A549 (cell line): ENCODE measurements around the gene PAGR1. TPM values are rescaled to one million over a fixed set of nuclear protein-coding genes. Genes with fewer than 3 reads are reported as not detected.

Experiments
- ATAC-seq, 2 experiments: fragments of 200-7000 bp in 1 of 2; fragments of >200 bp in 1 of 2; cut with Nextera tagmentation in 1 of 2; cut with Tn5 transposase in 1 of 2; 3 replicates each; pipeline versions ENCODE4 v1.8.0 to v1.9.1; 2018 to 2020; ENCODE audit warnings: mild to moderate bottlenecking in 1 of 2, moderate library complexity in 1 of 2
- CTCF ChIA-PET: fragments of 300-600 bp; sonication (Branson Sonifier 250); formaldehyde crosslinking; extraction: SDS; loops from one replicate; lab custom pipeline; 2021; ENCODE audit warnings: antibody characterized with exemption, inconsistent platforms; lab: Yijun Ruan, JAX
- POLR2A ChIA-PET: fragments of 350-600 bp; formaldehyde crosslinking; extraction: SDS; loops from one replicate; lab custom pipeline; 2021; ENCODE audit warnings: antibody characterized with exemption, inconsistent platforms; lab: Yijun Ruan, JAX
- DNase-seq, 2 experiments: peaks; one replicate each; pipeline versions ENCODE4 v3.0.0 to v3.0.0-alpha.2; 2011 to 2016; ENCODE audit warnings: low read depth in 1 of 2, low spot score in 1 of 2
- FAIRE-seq: peaks from 2 replicates; lab custom pipeline; 2011; peaks lifted over from hg19 to GRCh38; lab: Jason Lieb, UNC
- H3K27ac ChIP-seq, 2 experiments: fragments of >200 bp; sonication (Bioruptor Twin); formaldehyde crosslinking; 3 replicates each; pipeline ENCODE4 v1.5.1; 2016 to 2017
- H3K4me1 ChIP-seq: fragments of >200 bp; sonication (Bioruptor Twin); formaldehyde crosslinking; 3 replicates; pipeline ENCODE4 v1.6.1; 2016
- H3K4me2 ChIP-seq: fragments of >200 bp; sonication (Bioruptor Twin); formaldehyde crosslinking; 3 replicates; pipeline ENCODE4 v1.6.1; 2016
- H3K4me3 ChIP-seq: fragments of >200 bp; sonication (Bioruptor Twin); formaldehyde crosslinking; 3 replicates; pipeline ENCODE4 v1.5.1; 2016
- H3K9me3 ChIP-seq: fragments of >200 bp; sonication (Bioruptor Twin); formaldehyde crosslinking; 3 replicates; pipeline ENCODE4 v1.6.1; 2016
- BCL3 ChIP-seq: fragments of >200 bp; sonication (Bioruptor Twin); formaldehyde crosslinking; IDR thresholded peaks from 3 replicates; pipeline ENCODE4 v1.6.1; 2016
- BHLHE40 ChIP-seq: IDR thresholded peaks from 2 replicates; pipeline ENCODE4 v1.6.1; 2012; ENCODE audit warnings: low read depth, low read length, inconsistent platforms
- CBX2 ChIP-seq: fragments of 200-600 bp; sonication (generic); IDR thresholded peaks from 2 replicates; pipeline ENCODE4 v1.6.1; 2016; ENCODE audit warnings: low read depth, mild to moderate bottlenecking, borderline replicate concordance
- CHD2 ChIP-seq: fragments of 150-350 bp; IDR thresholded peaks from 2 replicates; pipeline ENCODE4 v1.6.1; 2014; ENCODE audit warnings: low read length; ENCODE audit not compliant: partially characterized antibody
- E2F6 ChIP-seq: IDR thresholded peaks from 2 replicates; pipeline ENCODE4 v1.6.1; 2012; ENCODE audit warnings: low read depth, borderline replicate concordance
- EHF ChIP-seq: fragments of 250-450 bp; sonication (Bioruptor Pico); IDR thresholded peaks from 2 replicates; pipeline ENCODE4 v1.5.0; 2020; ENCODE audit warnings: mild to moderate bottlenecking
- EHMT2 ChIP-seq: fragments of 200-600 bp; sonication (generic); IDR thresholded peaks from 2 replicates; pipeline ENCODE4 v1.6.1; 2016; ENCODE audit warnings: antibody characterized with exemption, low read depth, mild to moderate bottlenecking, moderate library complexity
- EP300 ChIP-seq, 2 experiments: fragments of >200 bp; sonication (Bioruptor Twin); formaldehyde crosslinking; IDR thresholded peaks; 2 replicates in 1 of 2; 3 replicates in 1 of 2; pipeline ENCODE4 v1.6.1; 2016 to 2017
- GATA3 ChIP-seq: IDR thresholded peaks from 2 replicates; pipeline ENCODE4 v1.6.1; 2012; ENCODE audit warnings: borderline replicate concordance
- JUN ChIP-seq, 2 experiments: fragments of >200 bp; sonication (Bioruptor Twin); formaldehyde crosslinking; IDR thresholded peaks; 2 replicates in 1 of 2; 3 replicates in 1 of 2; pipeline ENCODE4 v1.6.1; 2016 to 2017
- KDM1A ChIP-seq: fragments of 200-600 bp; sonication (generic); IDR thresholded peaks from 2 replicates; pipeline ENCODE4 v1.6.1; 2016; ENCODE audit warnings: low read depth, mild to moderate bottlenecking
- MAX ChIP-seq: IDR thresholded peaks from 2 replicates; pipeline ENCODE4 v1.6.1; 2012
- MAZ ChIP-seq: fragments of 150-350 bp; IDR thresholded peaks from 2 replicates; pipeline ENCODE4 v1.6.1; 2014; ENCODE audit warnings: antibody characterized with exemption, low read depth, low read length, borderline replicate concordance
- MYC ChIP-seq: IDR thresholded peaks from 2 replicates; pipeline ENCODE4 v1.6.1; 2012; ENCODE audit warnings: mild to moderate bottlenecking, inconsistent platforms, low read length, improper control_type of control experiment, borderline replicate concordance
- NR3C1 ChIP-seq: fragments of >200 bp; sonication (Bioruptor Twin); formaldehyde crosslinking; IDR thresholded peaks from 3 replicates; pipeline ENCODE4 v1.6.1; 2017
- PBX3 ChIP-seq: IDR thresholded peaks from 2 replicates; pipeline ENCODE4 v1.6.1; 2012
- POLR2A ChIP-seq: IDR thresholded peaks from 2 replicates; pipeline ENCODE4 v1.6.1; 2012; ENCODE audit warnings: mild to moderate bottlenecking, low read length
- RAD21 ChIP-seq, 2 experiments: fragments of >200 bp in 1 of 2; sonication (Bioruptor Twin) in 1 of 2; formaldehyde crosslinking in 1 of 2; IDR thresholded peaks in 1 of 2; conservative IDR thresholded peaks in 1 of 2; 2 replicates in 1 of 2; 3 replicates in 1 of 2; pipeline ENCODE4 v1.6.1; 2012 to 2018; ENCODE audit warnings: inconsistent platforms in 1 of 2
- RCOR1 ChIP-seq: fragments of 150-350 bp; IDR thresholded peaks from 2 replicates; pipeline ENCODE4 v1.6.1; 2014; ENCODE audit warnings: antibody characterized with exemption, low read length, low read depth
- REST ChIP-seq: fragments of 200-600 bp; sonication (generic); IDR thresholded peaks from 2 replicates; pipeline ENCODE4 v1.6.1; 2016; ENCODE audit warnings: antibody characterized with exemption, mild to moderate bottlenecking, moderate library complexity
- RFX5 ChIP-seq: fragments of 450-650 bp; IDR thresholded peaks from 2 replicates; pipeline ENCODE4 v1.7.1; 2014; ENCODE audit warnings: antibody characterized with exemption, mild to moderate bottlenecking, moderate library complexity
- SMC3 ChIP-seq: fragments of >200 bp; sonication (Bioruptor Twin); formaldehyde crosslinking; IDR thresholded peaks from 3 replicates; pipeline ENCODE4 v1.6.1; 2018; ENCODE audit warnings: inconsistent platforms
- TFCP2L1 ChIP-seq: fragments of 250-450 bp; sonication (Bioruptor Pico); IDR thresholded peaks from 2 replicates; pipeline ENCODE4 v1.5.0; 2021; ENCODE audit warnings: mild to moderate bottlenecking
- ZC3H11A ChIP-seq: fragments of 450-650 bp; IDR thresholded peaks from 2 replicates; pipeline ENCODE4 v1.6.1; 2014; ENCODE audit warnings: antibody characterized with exemption, mild to moderate bottlenecking
- ZFP36 ChIP-seq: fragments of 450-650 bp; IDR thresholded peaks from 2 replicates; pipeline ENCODE4 v1.6.1; 2014; ENCODE audit warnings: borderline replicate concordance; ENCODE audit not compliant: partially characterized antibody
- ZSCAN20 ChIP-seq: fragments of 250-450 bp; sonication (Bioruptor Pico); IDR thresholded peaks from 2 replicates; pipeline ENCODE4 v1.8.0; 2022; ENCODE audit warnings: mild to moderate bottlenecking, moderate library complexity
- WGBS: methylation state at CpG from one replicate; pipeline ENCODE4 v1.1.6; 2017; ENCODE audit errors: missing lambda C conversion rate; 5-methylcytosine and 5-hydroxymethylcytosine counted together
- polyA plus RNA-seq, 4 experiments: library from polyadenylated mRNA; depleted of rRNA in 3 of 4; stranded (reverse); fragments of >200 nt; fragmentation: RNase III in 1 of 4; extraction: RNeasy Plus Mini Kit Qiagen cat#74134 plus additional on column Dnase treatment in 1 of 4; gene quantifications; 2 replicates in 3 of 4; 3 replicates in 1 of 4; pipeline ENCODE4 v1.2.3, GENCODE V29; 2011 to 2017

Gene PAGR1
- polyA plus RNA-seq, 2 of the 4 experiments (the other 2 are of a cell fraction) = 26.7 to 44.5 TPM

- under 1% methylated on average over 27 of the region's 31 CpGs for WGBS
- Histone ChIP-seq H3K9me3 (no peaks in the 10 kb centered on the region), H3K4me2 (peak overlapping the region; percentile 94), H3K4me1 (peaks cover 47% of the 10 kb centered on the region), H3K4me3 (peak overlapping the region; percentile 43), H3K27ac (peak overlapping the region; percentile 56 to 98)
- CTCF ChIA-PET = interaction anchor here (0.6 to 24.4 kb wide), 4 partner anchors 9 to 210 kb away, joined by 3 to 568 read pairs (median 4); partner anchors contain the start of gene MVP
- ATAC-seq (peak; percentile 52 to 84), FAIRE-seq (peak; percentile 56), DNase-seq (peak; percentile 93 to 97)
- POLR2A ChIA-PET = interaction anchor here (0.5 to 0.9 kb wide), 3 partner anchors 107 to 346 kb away, joined by 3 to 4 read pairs (median 3); partner anchors contain the start of gene TAOK2
- TF ChIP-seq ZFP36 (no peak), MAZ (peak; percentile 72; the same call in 1 of the 2 replicates), NR3C1 (no peak), TFCP2L1 (peak; percentile 77; the same call in 1 of the 2 replicates), E2F6 (0 out of 2 replicates have a peak, but pooled peaks have one; percentile 5), REST (no peak), CBX2 (no peak), SMC3 (no peak), BHLHE40 (no peak), GATA3 (no peak), RAD21 (conservative IDR thresholded peaks at IDR 0.05 in 1 of 2, IDR thresholded peaks at IDR 0.05 in 1 of 2) (no peak), CHD2 (no peak), ZSCAN20 (no peak), PBX3 (peak; percentile 89), ZC3H11A (no peak), MAX (peak; percentile 68), BCL3 (peak; percentile 75; the same call in 1 of the 3 replicates), EP300 (IDR thresholded peaks at IDR 0.05) (0 out of 5 replicates have a peak, but pooled peaks of 1 of the 2 experiments have one; percentile 18), KDM1A (no peak), EHMT2 (no peak), EHF (CRISPR knock-in tag) (no peak), RFX5 (no peak), JUN (IDR thresholded peaks at IDR 0.05) (peak; percentile 86 to 88), RCOR1 (no peak), MYC (no peak), POLR2A (peak; percentile 38)
These were observed 4.6 kb upstream of the PAGR1 start for GRCh38 chr16:29811170-29811895.
